RWPE2 (cell line): ENCODE results near the gene SHLD2.
"Not testable (repeated sequence)": the region's sequence is repeated elsewhere in the genome, so short reads cannot be mapped to it uniquely, and the experiment has no call there.

Source experiments
- ATAC-seq: fragments of 200-7000 bp; cut with Tn5 transposase; 3 replicates; pipeline ENCODE4 v1.9.1; 2021; ENCODE audit warnings: low read depth
- DNase-seq: peaks from one replicate; pipeline ENCODE4 v3.0.0-alpha.2; 2020; ENCODE audit warnings: low spot score
- H3K27ac ChIP-seq: fragments of 450-650 bp; 2 replicates; pipeline ENCODE4 v1.5.1; 2017; ENCODE audit warnings: mild to moderate bottlenecking; ENCODE audit not compliant: poor library complexity, severe bottlenecking
- H3K27me3 ChIP-seq: fragments of 250-450 bp; sonication (Bioruptor Pico); 2 replicates; pipeline ENCODE4 v1.5.1; 2021; ENCODE audit warnings: mild to moderate bottlenecking, moderate library complexity; ENCODE audit not compliant: insufficient read depth, poor library complexity, severe bottlenecking
- H3K36me3 ChIP-seq: fragments of 250-450 bp; sonication (Bioruptor Pico); 2 replicates; pipeline ENCODE4 v1.5.1; 2020; ENCODE audit warnings: low read depth, mild to moderate bottlenecking, moderate library complexity
- H3K4me1 ChIP-seq: fragments of 250-450 bp; sonication (Bioruptor Pico); 2 replicates; pipeline ENCODE4 v1.5.1; 2021; ENCODE audit warnings: mild to moderate bottlenecking, moderate library complexity; ENCODE audit not compliant: insufficient read depth, poor library complexity, severe bottlenecking
- H3K4me3 ChIP-seq: fragments of 250-450 bp; sonication (Bioruptor Pico); 2 replicates; pipeline ENCODE4 v1.5.1; 2021; ENCODE audit warnings: mild to moderate bottlenecking, moderate library complexity; ENCODE audit not compliant: severe bottlenecking
- H3K9me3 ChIP-seq: fragments of 250-450 bp; sonication (Bioruptor Pico); 2 replicates; pipeline ENCODE4 v1.5.1; 2021; ENCODE audit warnings: mild to moderate bottlenecking, moderate library complexity; ENCODE audit not compliant: severe bottlenecking
- TF ChIP-seq, protein P1 (sequence below): fragments of 450-650 bp; IDR thresholded peaks from one replicate; pipeline ENCODE4 v1.5.1; 2017; ENCODE audit warnings: mild to moderate bottlenecking, moderate library complexity; ENCODE audit not compliant: poor library complexity, severe bottlenecking

The SHLD2 gene

DNA sequence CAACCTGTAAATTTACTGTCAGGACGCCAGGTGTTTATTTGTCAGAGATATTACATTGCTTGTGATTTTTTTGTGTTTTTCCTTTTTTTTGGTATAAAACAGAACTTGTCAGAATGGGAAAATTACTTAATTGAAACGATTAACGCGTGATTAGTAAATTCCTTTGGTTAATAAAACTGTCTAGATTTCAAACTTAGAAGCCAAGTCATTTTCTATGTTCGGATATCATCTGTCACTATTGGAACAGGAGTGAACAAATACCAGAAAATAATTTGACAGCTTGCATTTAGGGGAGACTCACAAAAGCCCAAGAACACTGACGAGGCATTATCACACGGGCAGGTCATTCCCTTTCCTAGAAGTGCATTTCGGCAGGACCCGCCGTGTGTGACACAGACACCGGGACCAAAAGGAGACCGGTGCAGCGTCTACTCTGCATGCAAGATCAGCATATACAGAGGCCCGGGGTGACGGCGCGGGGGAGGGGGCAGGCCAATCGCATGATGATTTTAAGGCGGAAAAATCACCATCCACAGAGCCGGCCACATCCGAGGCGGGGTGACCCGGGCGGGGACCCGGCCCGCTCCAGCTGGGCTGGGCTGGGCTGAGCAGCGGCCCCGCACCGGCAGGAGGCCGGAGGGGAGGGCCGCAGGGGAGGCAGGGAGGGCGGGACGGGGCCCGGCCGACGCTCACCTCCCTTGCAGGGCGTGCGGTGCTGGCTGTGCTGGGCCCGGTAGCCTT, 1.2 kb upstream of the SHLD2 start:
- peak; percentile 19 for ATAC-seq
- H3K4me1 ChIP-seq, result peaks cover 37% of the 10 kb centered on the region

DNA sequence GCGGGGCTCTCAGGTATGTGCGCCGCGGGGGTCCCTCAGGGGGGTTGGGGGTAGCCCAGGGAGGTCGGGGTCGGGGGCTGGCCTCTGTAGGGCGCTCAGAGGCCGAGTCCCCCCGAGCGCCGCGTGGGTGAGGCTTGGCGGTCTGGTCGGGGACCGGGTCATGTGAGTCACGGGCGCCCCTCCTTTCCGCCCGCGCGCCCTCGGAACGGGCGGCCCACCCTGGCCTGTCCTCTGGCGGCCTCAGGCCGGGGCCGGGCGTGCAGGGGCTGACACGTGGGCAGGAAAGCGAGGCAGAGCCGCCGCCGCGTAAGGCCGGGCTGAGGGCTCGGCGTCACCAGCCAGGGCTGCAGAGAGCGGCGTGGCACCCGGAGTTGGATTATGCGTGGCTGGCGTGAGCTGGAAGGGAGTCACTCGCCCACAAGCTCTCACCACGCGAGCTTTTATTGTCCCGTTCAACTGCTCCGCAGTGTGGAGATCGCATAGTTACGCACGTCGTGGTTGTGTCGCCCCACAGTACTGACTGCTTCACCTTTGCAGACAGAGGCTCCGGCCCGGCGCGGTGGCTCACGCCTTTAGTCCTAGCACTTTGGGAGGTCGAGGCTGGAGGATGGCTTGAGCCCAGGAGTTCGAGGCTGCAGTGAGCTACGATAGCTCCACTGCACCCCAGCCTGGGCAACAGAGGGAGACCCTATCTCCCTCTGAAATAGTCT, 385 bp downstream of the SHLD2 start:
- TF ChIP-seq, protein P1, sequence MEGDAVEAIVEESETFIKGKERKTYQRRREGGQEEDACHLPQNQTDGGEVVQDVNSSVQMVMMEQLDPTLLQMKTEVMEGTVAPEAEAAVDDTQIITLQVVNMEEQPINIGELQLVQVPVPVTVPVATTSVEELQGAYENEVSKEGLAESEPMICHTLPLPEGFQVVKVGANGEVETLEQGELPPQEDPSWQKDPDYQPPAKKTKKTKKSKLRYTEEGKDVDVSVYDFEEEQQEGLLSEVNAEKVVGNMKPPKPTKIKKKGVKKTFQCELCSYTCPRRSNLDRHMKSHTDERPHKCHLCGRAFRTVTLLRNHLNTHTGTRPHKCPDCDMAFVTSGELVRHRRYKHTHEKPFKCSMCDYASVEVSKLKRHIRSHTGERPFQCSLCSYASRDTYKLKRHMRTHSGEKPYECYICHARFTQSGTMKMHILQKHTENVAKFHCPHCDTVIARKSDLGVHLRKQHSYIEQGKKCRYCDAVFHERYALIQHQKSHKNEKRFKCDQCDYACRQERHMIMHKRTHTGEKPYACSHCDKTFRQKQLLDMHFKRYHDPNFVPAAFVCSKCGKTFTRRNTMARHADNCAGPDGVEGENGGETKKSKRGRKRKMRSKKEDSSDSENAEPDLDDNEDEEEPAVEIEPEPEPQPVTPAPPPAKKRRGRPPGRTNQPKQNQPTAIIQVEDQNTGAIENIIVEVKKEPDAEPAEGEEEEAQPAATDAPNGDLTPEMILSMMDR, result no peak
- Histone ChIP-seq H3K27ac (peak overlapping the region; percentile 90), H3K27me3 (no peaks in the 10 kb centered on the region), H3K36me3 (peaks cover 50% of the 10 kb centered on the region), H3K4me3 (peak overlapping the region; percentile 86), H3K4me1 (peaks cover 26% of the 10 kb centered on the region), H3K9me3 (no peaks in the 10 kb centered on the region)
- DNase-seq (peak; percentile 78), ATAC-seq (peak; percentile 77)

More for the DNA sequence above, 1.2 kb upstream of the SHLD2 start:
- Histone ChIP-seq H3K27me3 (no peaks in the 10 kb centered on the region), H3K36me3 (peaks cover 50% of the 10 kb centered on the region), H3K27ac (peak overlapping the region; percentile 90), H3K9me3 (no peaks in the 10 kb centered on the region), H3K4me3 (peak overlapping the region; percentile 86)
- peak; percentile 60 for DNase-seq
- TF ChIP-seq, protein P1, result no peak

DNA sequence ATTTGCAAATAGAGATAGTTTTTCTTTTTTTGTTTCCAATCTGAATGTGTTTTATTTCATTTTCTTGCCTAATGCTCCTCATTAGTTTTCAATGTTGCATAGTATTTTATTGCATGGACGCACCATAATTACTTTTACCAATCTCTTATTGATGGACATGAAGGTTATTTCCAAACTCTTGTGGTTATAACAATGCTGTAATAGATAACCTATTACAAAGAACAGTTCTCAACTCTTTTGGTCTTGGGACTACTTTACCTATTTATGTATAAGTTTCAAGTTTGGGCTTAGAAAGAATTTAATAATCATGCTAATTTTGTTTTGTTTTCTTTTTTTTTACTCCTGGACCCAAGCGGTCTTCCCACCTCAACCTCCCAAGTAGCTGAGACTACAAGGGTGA, 7.0 kb downstream of the SHLD2 start:
- Histone ChIP-seq H3K4me3 (no peak overlapping the region), H3K36me3 (peaks cover 70% of the 10 kb centered on the region), H3K27me3 (no peaks in the 10 kb centered on the region), H3K27ac (no peak overlapping the region), H3K4me1 (peaks cover 1% of the 10 kb centered on the region), H3K9me3 (no peaks in the 10 kb centered on the region)
- DNase-seq (no peak), ATAC-seq (no peak)
- TF ChIP-seq, protein P1, result no peak

DNA sequence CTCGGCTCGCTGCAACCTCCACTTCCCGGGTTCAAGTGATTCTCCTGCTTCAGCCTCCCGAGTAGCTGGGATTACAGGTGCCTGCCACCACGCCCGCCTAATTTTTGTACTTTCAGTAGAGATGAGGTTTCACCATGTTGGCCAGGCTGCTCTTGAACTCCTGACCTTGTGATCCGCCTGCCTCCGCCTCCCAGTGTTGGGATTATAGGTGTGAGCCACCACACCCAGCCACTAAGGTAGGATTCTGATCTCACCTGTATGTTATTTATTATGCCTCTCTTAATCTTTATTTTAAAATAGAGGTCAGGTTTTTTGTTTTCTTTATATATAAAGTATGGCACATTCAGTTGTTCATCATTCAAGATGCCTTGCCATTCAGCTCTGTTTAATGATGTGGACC, 9.7 kb downstream of the SHLD2 start:
- not testable (repeated sequence) for ATAC-seq, DNase-seq, H3K4me1 ChIP-seq, H3K27ac ChIP-seq, H3K9me3 ChIP-seq, H3K4me3 ChIP-seq, H3K27me3 ChIP-seq
- H3K36me3 ChIP-seq, result peaks cover 69% of the 10 kb centered on the region

DNA sequence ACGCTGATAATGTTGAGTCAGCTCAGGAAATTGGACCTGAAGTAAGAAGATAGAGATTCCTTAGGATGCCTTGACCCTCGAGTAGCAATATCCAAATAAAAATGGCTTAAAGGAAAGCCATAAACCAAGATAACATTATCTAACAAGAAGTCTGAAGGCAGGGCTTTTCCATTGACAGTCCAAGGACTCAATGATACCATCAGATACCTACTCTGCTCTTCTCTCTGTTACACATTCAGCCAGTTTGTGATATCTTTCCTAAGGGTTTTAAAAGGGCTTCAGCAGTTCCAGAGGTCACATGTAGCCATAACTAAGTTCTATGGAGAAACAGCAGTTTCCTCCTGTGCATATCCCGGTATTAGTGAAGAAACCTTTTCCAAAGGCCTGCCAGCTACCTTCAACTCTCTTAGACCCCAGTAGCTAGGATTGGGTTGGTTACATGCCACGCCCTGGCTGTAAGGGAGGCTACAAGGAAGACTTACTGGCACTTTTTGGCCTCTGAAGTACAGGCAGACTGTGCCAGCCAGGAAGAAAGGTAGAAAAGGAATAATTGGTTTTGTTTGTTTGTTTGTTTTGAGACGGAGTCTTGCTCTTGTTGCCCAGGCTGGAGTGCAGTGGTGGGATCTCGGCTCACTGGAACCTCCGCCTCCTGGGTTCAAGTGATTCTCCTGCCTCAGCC, 10.6 kb downstream of the SHLD2 start:
- Histone ChIP-seq H3K4me3 (no peak overlapping the region), H3K27ac (no peak overlapping the region), H3K36me3 (peaks cover 62% of the 10 kb centered on the region), H3K4me1 (no peaks in the 10 kb centered on the region), H3K27me3 (no peaks in the 10 kb centered on the region), H3K9me3 (no peaks in the 10 kb centered on the region)
- TF ChIP-seq, protein P1, result no peak
- DNase-seq (no peak), ATAC-seq (no peak)

DNA sequence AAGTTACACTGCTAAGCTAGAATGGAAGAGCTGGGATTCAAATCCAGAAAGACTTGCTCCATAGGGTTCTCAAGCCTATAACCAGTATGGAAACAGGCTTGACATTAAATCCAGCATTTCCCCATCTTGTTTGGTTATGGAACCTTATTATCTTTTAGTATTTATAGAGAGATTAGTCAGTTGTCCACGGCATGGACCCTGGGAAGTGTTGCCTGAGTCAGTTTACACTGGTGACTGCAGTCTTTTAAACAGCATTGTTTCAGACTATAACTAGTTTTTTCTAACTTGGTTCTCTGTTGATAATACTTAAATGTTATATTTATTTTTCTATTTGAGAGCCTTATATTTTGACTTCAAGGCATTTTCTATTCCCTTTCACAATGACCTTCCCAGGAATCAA, 23.1 kb downstream of the SHLD2 start:
- not testable (repeated sequence) for H3K4me3 ChIP-seq, H3K9me3 ChIP-seq, H3K4me1 ChIP-seq, H3K27me3 ChIP-seq, ATAC-seq, H3K27ac ChIP-seq, DNase-seq, H3K36me3 ChIP-seq

DNA sequence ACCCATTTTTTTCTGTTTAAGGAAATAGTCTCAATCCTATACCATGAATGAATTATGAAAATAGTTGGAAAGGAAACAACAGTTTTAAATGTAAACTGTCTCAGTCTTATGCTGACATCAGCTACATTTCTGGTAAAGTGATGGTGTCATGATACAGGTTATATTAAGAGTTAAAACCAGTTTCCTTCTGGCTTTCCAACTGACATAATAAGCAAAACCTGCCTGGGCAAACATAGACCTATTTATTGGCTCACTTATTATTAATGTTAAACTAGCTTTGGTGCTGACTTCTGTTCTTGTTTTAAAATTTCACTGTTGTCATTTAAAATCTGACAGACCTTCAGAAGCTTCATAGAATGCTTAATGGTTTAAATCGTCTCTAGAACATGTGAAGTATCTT, 24.0 kb downstream of the SHLD2 start:
- not testable (repeated sequence) for H3K36me3 ChIP-seq, H3K4me3 ChIP-seq, H3K27ac ChIP-seq, H3K4me1 ChIP-seq, H3K27me3 ChIP-seq, H3K9me3 ChIP-seq, DNase-seq, ATAC-seq
